NCI-H524 treated with DMSO at 0.1 percent for 48 hours (cell line): ENCODE measurements around the gene MRPL2.
A peak's percentile ranks its signal among the peaks of the same experiment; 100 is the strongest.
"Not testable (repeated sequence)": the region's sequence is repeated elsewhere in the genome, so short reads cannot be mapped to it uniquely, and the experiment has no call there.

Experiments
- DNase-seq: peaks from one replicate; lab custom pipeline; 2025; lab: John Stamatoyannopoulos, UW

MRPL2 gene

GRCh38 chr6:43052842-43053544 lies 6.2 kb downstream of the MRPL2 start:
- no peak for DNase-seq

GRCh38 chr6:43052225-43052841 lies 6.9 kb downstream of the MRPL2 start:
- no peak for DNase-seq

- DNase-seq: no peak
These were observed 8.3 kb downstream of the MRPL2 start for GRCh38 chr6:43050981-43051380.

DNA sequence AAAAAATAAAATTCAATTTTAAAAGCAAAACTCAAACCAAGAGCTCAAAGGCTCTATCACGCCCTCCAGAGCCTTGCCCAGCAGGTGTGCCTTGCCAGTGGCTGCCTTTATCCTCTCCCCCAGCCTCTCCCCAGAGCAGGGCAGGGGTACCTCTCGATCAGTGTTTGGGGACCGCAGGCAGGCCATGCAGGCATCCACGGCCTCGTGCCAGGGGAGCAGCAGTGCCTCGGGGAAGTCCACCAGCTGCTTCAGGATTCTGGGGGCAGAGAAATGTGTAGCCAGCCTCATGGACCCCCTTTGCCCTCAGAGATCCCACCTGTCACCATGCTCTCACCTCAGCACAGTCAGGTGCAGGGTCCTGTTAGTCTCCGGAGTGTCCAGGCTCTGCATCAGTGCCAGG lies 11.2 kb downstream of the MRPL2 start:
- DNase-seq: no peak

DNA sequence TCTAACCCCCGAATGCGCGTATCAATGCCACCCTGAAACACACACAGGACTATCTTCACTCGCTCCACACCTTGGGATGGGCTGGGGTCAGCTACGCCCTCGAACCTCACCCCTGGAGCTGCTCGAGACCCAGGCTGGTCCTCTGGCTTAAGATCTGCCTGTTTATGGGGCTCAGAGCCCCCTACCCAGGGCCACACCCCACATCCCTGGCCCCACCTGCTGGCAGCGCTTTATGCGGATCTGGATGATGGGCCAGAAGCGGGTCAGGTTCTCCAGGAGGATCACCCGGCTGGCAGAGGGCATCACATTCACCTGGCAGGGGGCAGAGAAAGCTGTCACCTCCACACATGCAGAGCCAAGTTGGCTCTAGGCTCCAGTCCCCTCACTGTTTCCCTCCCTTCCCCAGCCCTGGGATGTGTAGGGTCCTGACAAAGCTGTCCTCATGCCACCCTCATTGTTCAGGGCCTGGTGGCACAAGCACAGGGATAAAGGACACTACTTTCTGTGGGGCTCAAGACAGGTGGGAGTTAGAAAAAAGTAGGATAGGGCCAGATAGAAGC lies 13.8 kb downstream of the MRPL2 start:
- no peak for DNase-seq

DNA sequence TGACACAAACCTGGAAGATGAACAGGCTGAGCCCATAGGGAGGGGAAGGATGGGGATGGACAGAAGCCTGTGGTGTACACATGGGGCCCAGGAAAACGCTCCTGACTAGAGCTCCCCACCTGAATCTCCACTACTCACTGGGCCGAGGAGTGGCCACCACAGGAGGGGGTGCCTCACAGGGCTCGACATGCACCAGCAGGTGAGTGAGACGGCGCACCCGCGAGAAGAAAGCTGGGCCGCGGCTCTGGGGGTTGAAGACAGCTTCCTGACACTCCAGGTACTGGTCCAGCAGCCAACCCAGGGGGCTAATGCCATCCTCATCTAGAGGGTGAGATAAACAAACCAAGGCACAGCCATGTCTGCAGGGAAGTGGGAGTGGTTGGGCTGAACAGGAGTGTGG lies 15.9 kb downstream of the MRPL2 start:
- no peak for DNase-seq

DNA sequence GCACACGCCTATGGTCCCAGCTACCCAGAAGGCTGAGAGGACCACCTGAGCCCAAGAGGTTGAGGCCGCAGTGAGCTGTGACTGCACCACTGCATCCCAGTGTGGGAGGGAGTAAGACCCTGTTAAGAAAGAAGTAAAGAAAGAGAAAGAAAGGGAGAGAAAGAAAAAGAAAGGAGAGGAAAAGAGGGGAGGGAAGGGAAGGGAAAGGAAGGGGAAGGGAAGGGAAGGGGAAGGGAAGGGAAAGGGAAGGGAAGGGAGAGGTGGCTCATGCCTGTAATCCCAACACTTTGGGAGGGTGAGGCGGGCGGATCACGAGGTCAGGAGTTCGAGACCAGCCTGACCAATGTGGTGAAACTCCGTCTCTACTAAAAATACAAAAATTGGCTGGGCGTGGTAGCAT lies 17.8 kb downstream of the MRPL2 start:
- DNase-seq: not testable (repeated sequence)

GRCh38 chr6:43040542-43041257 lies 18.5 kb downstream of the MRPL2 start:
- no peak for DNase-seq

- no peak for DNase-seq
These were observed 20.5 kb downstream of the MRPL2 start for GRCh38 chr6:43038727-43039126.

DNA sequence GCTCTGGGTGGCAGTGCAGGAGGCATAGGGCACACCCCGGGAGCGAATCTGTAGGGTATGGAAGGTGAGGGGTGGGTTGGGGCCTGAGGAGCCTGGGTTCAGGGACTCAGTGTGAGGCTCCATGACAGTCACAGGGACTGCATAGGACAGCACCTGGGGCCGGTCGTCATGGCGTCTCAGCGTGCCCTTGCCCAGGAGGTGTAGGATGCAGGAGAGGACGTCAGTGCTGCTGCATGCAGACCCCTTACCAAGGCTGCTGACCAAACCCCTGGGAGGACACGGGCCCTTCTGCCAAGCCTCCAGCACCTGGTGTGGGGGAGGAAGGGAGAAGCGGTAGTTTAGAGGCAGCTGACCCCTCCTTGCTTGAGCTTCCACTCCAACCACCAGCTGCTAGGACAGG lies 21.5 kb downstream of the MRPL2 start:
- no peak for DNase-seq

DNA sequence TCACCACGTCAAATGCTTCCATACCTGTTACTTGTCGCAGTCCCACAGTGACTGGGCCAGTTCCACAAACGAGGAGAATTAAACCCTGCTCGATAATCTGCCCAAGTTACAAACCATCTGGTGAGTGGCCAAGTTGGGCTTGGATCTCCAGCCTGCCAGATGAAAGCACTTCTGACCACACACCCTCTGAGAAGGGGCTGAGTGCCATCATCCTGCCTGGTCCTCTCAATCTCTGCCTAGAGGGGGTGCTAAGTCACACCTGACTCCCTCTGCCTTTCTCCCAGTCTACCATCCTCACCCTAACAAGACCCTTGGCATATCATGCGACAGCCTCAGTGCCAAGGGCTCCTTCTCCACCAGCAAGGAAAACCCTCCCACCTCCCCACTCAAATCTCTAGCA lies 22.0 kb downstream of the MRPL2 start:
- DNase-seq: no peak

DNA sequence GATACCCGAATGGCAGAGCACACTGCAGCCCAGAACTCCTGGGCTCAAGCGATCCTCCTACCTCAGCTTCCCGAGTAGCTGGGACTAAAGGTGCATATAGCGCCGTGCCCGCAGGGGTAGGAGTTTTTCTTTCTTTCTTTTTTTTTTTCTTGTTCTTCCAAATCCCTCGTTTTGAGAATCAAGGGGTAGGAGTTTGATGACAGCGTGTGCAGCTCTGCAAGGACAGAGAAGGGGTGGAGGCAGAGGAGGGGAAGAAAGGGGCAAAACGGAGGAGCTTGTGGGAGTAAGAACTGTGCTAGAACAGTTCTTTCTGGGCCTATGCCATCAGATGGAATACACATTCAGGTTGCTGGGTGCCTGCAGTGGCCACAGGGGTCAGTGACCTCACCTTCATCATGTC lies 22.5 kb downstream of the MRPL2 start:
- DNase-seq: no peak

DNA sequence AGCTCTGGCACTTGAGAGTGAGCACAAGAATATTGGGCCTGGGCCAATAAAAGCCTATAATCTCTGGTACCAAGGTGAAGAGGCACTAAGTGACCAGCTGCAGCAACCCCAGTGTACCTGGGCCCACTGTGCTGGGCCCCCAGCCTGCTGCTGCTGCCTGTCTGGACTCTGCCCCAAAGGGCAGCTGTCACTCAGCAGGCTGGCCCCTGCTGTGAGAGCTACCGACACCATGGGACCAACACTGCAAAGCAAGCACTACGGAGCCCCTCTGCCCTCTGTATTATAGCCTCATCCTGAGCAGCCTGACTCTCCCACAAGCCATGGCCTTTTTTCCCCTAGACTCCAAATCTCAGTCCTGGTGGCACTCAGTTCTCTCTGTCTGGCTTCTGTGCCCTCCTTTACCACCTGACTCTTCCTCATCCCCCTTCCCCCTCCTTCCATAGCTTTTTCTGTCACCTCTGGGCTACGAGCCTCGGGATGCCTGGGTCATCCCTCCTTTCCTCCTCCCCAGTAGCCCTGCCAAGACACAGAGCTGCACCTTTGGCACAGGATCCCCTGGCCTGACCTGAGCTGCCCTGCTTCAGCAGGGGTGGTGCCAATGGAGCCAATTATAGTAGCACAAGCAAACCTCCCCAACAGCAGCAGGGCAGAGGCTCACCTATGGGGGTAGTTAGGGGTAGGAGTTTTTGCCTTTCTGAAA lies 23.6 kb downstream of the MRPL2 start:
- DNase-seq: no peak

DNA sequence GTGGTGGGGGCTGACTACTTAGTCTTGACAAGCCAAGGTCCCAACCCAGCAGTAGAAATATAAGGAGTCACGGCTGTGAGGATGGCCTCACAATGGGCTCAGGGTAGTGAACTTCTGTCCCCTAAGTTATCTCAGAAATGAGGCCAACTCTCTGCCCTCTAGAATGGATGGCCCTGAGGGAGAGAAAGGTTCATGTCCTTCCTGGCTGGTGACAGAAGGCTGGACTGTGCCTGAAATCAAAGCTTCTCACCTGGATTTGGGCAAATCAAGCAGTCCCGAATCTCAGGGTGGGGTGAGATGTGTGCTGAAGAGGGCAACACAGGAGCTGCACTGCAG lies 25.1 kb downstream of the MRPL2 start:
- DNase-seq: no peak

DNA sequence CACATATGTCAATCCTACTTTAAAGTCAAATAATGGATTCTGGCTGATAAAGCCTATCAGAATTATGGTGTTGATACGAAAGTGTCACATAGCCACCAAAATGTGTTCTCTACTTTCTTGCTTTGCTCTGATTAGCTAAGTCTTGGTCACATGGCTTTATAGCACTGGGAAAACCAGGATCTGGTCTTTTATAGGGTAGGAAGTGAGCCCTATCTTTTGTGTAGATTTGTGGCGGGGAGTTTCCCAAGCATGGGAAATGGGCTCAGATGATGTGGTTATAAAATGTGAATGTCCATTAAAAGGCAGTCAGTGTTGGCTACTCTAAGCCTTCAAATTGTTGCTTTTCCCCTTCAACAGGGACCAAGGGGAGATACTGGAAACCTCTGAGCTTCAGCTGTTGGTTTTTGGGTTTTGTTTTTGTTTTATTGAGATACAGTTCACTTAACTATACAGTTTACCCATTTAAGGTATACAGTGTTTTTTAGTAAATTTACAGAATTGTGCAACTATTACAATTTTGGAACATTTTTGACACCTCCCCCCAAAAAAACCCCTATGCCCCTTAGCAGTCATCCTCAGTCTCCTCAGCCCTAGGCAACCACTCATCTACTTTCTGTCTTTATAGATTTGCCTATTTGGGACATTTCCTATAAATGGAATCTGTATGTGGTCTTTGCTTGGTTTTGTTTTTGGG lies 25.6 kb downstream of the MRPL2 start:
- DNase-seq: no peak

- no peak for DNase-seq
These were observed 26.9 kb downstream of the MRPL2 start for GRCh38 chr6:43032326-43032725.

DNA sequence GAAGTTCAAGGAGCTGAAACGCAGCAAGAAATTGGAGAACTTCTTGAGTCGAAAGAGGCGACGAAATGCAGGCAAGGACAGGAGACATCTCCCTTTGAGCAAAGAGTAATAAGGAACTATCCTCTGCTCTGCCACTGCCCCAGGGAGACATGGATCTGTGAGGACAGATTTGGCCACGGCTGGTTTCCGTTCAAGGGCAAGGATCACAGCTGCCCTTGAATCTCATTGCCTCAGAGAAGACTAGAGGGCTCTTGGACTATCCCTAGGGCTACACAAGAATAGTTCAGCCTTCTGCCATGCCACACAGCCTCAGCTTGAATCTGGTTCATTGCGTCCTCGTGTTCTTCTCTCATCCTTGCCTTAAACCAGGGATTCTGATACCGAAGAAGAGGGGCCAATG lies 30.1 kb downstream of the MRPL2 start:
- no peak for DNase-seq

DNA sequence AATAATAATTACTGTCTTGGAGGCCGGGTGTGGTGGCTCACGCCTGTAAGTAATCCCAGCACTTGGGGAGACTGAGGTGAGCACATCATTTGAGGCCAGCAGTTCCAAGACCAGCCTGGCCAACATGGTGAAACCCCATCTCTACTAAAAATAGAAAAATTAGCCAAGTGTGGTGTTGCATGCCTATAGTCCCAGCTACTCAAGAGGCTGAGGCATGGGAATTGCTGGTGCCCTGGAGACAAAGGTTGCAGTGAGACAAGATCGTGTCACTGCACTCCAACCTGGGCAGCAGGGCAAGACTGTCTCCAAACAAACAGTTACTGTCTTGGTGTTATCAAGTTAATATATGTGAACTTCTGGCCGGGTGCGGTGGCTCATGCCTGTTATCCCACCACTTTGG lies 32.9 kb downstream of the MRPL2 start:
- no peak for DNase-seq

DNA sequence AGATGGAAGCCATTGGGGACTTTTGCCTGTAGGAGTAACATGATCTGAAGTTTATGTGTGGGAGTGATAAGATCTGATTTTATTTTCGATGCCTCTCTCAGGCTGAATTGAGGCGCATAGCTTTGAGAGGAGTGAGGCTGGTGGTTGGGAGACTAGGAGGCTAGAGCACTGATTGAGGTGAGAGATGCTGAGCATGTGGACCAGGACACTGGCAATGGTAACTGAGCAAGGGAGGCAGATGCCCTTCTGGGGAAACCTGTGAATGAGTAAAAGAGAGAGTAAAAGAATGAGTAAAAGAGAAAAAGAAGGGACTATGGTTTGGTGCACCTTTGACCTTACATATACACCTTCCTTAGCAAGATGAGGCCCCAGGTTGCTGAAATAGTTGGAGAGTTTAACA lies 34.8 kb downstream of the MRPL2 start:
- DNase-seq: no peak

- DNase-seq: peak; percentile 9
These were observed 37.8 kb downstream of the MRPL2 start, which contains the start of gene RRP36 for GRCh38 chr6:43021270-43022047. RRP36 (plus strand) TSS chr6:43021623; CDS start chr6:43021655, 32 bp downstream.

GRCh38 chr6:43020847-43021246 lies 38.4 kb downstream of the MRPL2 start:
- DNase-seq: no peak
